ENCODE measurements around the gene PRRC2B.

DNA sequence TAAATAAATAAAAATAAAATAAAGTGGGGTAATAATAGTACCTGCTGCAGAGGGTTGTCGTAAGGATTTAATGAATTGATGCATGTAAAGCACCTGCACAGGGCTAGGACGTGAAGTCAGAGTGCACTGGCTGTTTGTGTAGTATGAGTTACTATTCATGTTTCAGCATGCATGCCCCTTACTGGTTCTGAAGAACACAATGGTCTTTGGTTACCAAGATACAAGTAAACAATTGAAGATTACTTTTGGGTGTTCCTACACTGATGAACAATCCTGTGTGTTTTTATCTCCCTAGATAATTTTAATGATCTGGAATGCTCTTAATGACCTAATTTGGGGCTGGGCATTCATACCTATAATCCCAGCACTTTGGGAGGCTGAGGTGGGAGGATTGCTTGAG, 23.2 kb upstream of the PRRC2B start:
- TF ChIP-seq, protein P1, sequence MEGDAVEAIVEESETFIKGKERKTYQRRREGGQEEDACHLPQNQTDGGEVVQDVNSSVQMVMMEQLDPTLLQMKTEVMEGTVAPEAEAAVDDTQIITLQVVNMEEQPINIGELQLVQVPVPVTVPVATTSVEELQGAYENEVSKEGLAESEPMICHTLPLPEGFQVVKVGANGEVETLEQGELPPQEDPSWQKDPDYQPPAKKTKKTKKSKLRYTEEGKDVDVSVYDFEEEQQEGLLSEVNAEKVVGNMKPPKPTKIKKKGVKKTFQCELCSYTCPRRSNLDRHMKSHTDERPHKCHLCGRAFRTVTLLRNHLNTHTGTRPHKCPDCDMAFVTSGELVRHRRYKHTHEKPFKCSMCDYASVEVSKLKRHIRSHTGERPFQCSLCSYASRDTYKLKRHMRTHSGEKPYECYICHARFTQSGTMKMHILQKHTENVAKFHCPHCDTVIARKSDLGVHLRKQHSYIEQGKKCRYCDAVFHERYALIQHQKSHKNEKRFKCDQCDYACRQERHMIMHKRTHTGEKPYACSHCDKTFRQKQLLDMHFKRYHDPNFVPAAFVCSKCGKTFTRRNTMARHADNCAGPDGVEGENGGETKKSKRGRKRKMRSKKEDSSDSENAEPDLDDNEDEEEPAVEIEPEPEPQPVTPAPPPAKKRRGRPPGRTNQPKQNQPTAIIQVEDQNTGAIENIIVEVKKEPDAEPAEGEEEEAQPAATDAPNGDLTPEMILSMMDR (IDR thresholded peaks at IDR 0.05; ENCODE audit: low read depth, low read length): no peak
- no peak for TF ChIP-seq EZH2phosphoT487 (IDR thresholded peaks at IDR 0.05; ENCODE audit: low read depth)
